Astrocyte of the cerebellum (primary cell): ENCODE data around the gene P2RX4.

Source experiments
- DNase-seq: peaks from one replicate; pipeline ENCODE4 v3.0.0-alpha.2; 2011; ENCODE audit warnings: low read depth
- H3K4me3 ChIP-seq: 2 replicates; pipeline ENCODE4 v1.5.1; 2011; ENCODE audit warnings: mild to moderate bottlenecking, low read depth, low read length, moderate library complexity
- CTCF ChIP-seq: IDR thresholded peaks from 2 replicates; pipeline ENCODE4 v1.5.1; 2012; ENCODE audit warnings: low read length, low read depth, moderate library complexity, mild to moderate bottlenecking; ENCODE audit errors: missing control alignments
- in situ Hi-C: cut with HindIII; loops from 2 replicates; pipeline ENCODE4 v1.10.0; 2017; ENCODE audit warnings: low sequenced_read_pairs

The P2RX4 gene

DNA sequence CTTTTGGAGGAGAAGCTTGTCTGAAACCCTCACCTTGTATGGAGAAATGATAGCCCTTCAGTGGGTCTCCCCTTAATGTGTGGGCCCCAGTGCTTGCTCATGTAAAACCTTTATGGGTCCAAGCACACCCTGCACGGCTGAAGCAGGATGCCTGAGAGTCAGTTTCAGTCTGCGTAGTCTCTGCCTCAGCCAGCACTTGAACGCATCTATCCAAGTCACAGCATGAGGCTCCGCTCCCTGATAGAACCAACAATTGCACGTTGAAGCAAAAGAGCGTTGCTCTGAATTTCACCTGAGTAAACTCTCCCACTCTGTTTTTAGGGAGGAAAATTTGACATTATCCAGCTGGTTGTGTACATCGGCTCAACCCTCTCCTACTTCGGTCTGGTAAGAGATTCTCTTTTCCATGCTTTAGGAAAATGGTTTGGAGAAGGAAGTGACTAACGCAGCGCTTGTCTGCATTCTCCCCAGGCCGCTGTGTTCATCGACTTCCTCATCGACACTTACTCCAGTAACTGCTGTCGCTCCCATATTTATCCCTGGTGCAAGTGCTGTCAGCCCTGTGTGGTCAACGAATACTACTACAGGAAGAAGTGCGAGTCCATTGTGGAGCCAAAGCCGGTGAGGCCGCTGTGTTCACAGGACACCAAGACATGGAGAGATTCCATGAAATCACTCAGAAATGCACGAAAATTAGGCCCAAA is 33.0 kb upstream of the P2RX4 start:
- no peak for DNase-seq
- TF ChIP-seq CTCF, result no peak
- in situ Hi-C loops, result no loop called here
- H3K4me3 ChIP-seq, result no peak overlapping the region

DNA sequence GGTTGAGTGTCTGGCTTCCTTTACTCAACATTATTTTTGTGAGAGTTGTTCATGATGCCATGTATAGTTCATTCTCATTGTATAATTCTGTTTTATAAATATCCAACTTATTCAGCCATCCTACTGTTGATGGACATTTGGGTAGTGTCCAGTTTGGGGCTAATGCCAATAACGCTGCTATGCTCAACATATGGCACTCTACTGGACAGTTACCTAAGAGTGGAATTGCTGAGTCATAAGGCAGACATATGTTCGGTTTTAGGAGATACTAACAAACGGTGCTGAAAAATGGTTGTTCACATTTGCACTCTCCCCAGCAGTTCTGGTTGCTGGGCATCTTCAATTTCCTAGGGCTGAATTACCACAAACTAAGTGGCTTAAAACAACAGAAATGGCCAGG is 28.7 kb upstream of the P2RX4 start:
- no peak for TF ChIP-seq CTCF
- H3K4me3 ChIP-seq, result no peak overlapping the region
- DNase-seq, result no peak
- in situ Hi-C loops, result no loop called here

DNA sequence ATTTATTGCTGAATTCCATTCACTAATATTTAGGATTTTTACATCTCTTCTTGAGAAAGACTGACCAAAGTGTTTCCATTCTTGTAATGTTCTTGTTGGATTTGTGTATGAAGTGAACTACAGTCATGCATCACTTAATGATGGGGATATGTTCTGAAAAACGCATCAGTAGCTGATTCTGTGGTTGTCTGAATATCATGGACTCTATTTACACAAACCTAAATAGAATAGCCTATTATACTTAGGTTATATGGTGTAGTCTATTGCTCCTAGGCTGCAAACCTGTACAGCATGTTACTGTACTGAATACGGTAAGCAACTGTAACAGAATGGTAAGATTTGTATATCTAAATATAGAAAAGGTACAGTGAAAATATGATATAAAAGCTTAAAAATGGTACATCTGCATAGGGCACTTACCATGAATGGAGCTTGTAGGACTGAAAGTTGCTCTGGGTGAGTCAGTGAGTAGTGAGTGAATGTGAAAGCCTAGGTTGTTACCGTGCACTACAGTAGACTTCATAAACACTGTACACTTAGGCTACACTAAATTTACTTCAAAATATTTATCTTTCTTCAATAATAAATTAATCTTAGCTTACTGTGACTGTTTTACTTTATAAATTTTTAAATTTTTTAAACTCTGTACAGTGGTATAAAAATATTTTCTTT is 27.6 kb upstream of the P2RX4 start:
- TF ChIP-seq CTCF, result no peak

DNA sequence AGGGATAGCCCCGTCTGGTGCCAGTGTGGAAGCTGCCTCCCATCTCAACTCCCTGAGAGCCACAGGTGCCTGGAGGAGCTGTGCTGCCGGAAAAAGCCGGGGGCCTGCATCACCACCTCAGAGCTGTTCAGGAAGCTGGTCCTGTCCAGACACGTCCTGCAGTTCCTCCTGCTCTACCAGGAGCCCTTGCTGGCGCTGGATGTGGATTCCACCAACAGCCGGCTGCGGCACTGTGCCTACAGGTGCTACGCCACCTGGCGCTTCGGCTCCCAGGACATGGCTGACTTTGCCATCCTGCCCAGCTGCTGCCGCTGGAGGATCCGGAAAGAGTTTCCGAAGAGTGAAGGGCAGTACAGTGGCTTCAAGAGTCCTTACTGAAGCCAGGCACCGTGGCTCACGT is 25.5 kb upstream of the P2RX4 start:
- TF ChIP-seq CTCF, result no peak
- in situ Hi-C loops, result no loop called here
- H3K4me3 ChIP-seq, result no peak overlapping the region

More for the DNA sequence above, 27.6 kb upstream of the P2RX4 start:
- no peak overlapping the region for H3K4me3 ChIP-seq
- DNase-seq, result no peak
- in situ Hi-C loops, result no loop called here

GRCh38 chr12:121184984-121185889 is 24.7 kb upstream of the P2RX4 start:
- no peak for TF ChIP-seq CTCF
- in situ Hi-C loops, result no loop called here
- no peak for DNase-seq
- H3K4me3 ChIP-seq, result no peak overlapping the region

More for the DNA sequence above, 25.5 kb upstream of the P2RX4 start:
- DNase-seq, result no peak

- no peak overlapping the region for H3K4me3 ChIP-seq
- in situ Hi-C loops, result no loop called here
- no peak for DNase-seq
- no peak for TF ChIP-seq CTCF
These were observed 23.1 kb upstream of the P2RX4 start for GRCh38 chr12:121186826-121187225.
